GM19463 (cell line): Measurements from ENCODE around the gene LEP.

Experiments
- ATAC-seq: cut with Tn5 transposase; IDR thresholded peaks from one replicate; pipeline ENCODE4 v1.9.1; 2021; ENCODE audit warnings: mild to moderate bottlenecking, moderate library complexity; ENCODE audit not compliant: unreplicated experiment

LEP gene

DNA sequence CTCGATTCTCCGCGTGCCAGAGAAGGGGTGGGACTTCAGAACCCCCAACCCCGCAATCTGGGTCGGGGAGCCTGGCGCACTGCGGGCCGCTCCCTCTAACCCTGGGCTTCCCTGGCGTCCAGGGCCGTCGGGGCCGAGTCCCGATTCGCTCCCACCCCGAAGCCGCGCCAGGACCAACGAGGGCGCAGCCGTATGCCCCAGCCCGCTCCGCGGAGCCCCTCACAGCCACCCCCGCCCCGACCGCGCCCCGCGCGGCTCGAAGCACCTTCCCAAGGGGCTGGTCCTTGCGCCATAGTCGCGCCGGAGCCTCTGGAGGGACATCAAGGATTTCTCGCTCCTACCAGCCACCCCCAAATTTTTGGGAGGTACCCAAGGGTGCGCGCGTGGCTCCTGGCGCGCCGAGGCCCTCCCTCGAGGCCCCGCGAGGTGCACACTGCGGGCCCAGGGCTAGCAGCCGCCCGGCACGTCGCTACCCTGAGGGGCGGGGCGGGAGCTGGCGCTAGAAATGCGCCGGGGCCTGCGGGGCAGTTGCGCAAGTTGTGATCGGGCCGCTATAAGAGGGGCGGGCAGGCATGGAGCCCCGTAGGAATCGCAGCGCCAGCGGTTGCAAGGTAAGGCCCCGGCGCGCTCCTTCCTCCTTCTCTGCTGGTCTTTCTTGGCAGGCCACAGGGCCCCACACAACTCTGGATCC, at the start of gene LEP:
TSS of gene LEP (plus strand) at position 583 of the 691 bp plus-strand sequence. CDS start 10,741 bp downstream, outside the sequence.
- no peak for ATAC-seq

DNA sequence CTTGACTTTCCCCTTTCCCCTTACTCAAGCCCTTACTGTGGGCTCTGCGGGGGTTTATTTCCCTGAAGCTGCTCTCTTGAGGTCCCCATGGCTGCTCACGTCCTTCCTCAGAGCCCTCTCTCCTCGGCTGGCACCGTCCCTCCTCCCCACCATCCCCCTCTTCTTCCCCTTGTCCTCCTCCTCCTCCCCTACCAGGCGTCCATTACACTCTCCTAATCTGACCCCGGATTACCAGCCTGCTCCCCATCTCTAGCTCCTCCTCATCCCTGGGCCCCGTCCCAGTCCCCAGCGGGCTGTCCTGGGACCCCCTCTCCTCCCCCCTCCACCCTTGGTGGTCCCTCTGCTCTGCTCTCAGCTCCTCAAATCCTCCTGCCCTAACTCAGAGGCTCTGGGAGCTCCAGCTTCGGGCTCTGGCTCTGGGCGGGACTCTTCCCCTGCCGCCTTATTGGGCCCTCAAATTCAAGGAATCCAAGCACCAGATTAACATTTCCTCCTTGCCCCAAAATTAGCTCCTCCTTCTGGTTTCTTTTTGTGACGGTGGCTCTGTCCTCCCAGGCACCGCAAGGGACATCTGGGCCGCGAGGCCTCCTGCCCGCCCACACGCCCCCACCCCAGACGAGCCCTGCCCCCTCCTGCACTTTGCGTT, 48.5 kb upstream of the LEP start:
- ATAC-seq: no peak

DNA sequence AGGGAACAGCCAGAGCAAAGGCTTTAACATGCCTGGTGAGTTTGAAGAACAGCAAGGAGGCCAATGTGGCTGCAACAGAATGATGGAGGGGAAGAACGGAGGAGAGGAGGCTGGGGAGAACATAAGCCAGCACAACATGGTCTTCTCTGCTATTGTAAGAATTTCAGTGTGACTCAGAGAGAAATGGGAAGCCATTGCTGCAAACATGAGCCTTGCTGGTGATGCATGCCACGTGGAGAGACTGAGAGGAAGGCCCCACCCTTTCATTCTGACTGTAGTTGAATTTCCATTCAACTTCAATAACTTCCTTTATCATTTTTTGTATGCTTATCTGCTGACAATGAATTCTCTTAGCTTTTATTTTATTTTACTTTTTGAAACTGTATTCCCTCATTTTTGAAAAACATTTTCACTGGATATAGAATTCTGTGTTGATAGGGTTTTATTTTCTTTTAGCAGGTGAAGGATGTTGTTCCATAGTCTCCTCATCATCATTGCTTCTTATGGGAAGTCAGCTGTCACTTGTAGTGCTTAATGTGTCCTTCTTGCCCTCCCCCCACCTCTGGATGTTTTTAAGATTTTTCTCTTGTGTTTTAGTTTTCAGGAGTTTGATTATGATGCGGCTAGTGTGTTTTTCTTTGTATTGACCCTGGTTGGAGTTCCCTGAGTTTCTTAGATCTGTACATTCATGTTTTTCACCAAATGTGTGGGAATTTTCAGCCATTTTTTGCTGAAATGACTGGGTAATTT, 46.4 kb upstream of the LEP start:
- ATAC-seq: no peak

DNA sequence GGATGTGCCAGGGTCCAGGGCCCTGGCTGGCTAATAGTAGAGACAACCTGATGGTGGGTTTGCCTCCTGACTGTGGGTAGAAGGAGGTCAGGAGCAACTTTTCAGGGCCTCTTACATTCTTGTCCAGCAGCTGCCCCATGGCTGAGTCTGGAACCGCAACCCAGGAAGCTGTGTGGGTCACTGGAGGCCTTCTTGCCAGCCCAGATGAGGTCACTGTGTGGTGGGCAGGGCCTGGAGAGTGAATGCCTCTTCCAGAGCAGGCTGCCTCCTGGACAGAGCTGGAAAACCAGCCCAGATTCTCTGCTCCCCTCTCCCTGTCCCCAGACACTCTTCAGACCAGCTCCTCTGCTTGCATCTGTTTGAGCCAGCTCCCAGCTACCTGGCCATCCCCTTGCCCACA, 43.5 kb upstream of the LEP start:
- ATAC-seq: no peak

DNA sequence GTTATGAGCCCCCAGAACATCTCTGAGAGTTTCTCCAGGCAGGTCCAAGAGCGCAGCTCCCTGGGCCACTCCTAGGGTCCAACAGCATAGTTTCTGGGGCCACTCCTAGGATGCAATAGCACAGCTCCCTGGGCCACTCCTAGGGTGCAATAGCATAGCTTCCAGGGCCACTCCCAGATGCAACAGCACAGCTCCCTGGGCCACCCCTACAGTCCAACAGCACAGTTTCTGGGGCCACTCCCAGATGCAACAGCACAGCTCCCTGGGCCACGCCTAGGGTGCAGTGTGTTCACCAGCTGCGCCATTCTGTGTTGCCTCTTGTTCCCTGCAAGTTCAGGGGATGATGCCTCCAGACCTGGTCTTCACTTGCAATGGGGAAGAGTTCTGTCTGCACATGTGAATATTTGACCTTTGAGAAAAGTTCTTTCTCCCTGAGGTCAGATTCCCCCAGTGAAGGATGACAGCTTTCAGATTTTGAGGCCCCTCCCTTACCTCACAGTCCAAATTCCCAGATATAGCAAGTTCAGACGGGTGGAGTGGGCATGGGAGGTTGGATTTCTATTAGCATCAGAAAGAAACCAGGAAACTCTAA, 43.0 kb upstream of the LEP start:
- ATAC-seq: no peak

GRCh38 chr7:128200376-128200775, 40.7 kb upstream of the LEP start:
- ATAC-seq: no peak

DNA sequence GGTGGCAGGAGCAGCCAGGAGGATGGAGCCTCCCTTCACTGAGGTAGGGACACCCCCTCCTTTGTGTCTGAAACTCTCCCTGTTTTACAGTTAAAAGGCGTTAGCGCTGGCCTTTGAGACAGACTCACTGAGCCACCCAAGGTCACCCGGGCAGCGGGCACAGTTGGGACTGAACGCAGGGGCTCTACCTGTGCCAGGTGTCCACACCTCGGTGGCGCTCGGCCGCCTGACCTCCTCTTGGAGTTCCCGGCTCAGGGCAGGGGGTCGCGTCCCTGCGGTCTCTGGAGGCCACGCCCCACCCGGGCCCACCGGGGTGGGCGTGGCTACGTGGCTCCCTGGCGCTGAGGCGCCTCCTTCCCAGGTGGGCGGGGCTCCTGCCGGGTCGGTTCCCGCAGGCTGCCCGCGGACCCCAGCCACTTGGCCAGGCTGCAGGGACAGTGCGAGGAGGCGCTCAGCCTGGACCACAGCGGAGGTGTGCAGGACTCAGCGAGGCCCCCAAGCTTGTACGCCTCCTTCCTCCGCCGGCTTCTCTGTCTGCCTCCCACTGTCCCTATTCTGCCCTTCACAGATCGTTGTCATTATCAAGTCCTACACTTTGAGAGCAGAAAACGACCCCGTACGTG, 39.9 kb upstream of the LEP start:
- no peak for ATAC-seq

DNA sequence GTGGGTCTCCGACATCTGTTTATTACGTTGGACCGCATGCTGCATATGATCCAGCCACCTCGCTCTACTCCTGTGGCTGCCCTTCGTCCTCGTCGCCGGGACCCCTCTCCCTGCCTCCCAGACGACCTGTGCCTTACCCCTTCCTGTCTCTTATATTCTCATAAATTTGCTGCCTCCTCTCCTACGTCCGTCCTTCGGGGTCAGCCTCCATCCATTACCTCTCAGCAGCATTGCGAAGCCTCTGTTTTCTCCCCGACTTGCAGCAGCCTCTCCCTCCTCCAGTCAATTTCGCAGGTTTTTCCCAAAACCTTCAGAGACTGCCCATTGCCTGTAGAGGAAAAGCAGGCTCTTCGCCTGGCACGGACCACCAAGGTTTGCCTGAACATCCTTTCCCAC, 39.4 kb upstream of the LEP start:
- no peak for ATAC-seq

- ATAC-seq: no peak
Measured at GRCh38 chr7:128202287-128202957, 38.7 kb upstream of the LEP start.

GRCh38 chr7:128203047-128203491, 38.0 kb upstream of the LEP start:
- no peak for ATAC-seq

DNA sequence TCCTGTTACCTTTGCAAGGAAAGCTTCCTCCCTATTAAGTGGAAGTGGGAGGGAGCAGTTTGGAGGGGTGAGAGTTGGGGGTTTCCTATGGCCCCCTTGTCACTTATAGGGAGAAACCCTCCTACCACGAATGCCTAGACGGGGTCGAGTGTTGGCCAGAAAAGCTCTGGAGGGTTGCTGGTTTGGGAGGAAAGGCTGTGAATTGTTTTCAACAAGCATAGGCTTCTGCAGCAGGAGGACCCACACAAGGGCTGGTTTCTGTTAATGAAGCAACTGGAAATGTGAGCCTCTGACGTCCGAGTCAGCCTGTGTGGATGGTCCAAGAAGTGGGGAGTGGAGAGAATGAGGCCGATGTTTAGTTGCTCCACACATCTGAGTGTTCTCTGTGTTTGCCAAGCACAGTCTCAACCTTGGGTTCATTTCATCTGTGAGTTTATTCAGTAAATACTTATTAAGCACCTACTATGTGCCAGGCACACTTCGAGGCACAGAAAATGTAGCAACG, 37.3 kb upstream of the LEP start:
- no peak for ATAC-seq

DNA sequence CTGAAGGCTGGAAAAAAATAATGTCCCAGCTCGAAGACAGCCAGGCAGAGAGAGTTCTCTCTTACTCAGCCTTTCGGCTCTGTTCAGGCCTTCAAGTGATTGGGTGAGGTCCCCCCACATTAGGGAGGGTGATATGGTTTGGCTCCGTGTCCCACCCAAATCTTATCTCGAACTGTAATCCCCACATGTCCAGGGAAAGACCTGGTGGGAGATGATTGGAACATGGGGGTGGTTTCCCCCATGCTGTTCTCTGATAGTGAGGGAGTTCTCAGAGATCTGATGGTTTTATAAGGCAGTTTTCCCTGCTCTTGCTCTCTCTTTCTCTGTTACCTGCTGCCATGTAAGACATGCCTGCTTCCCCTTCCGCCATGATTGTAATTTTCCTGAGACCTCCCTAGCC, 36.6 kb upstream of the LEP start:
- no peak for ATAC-seq

DNA sequence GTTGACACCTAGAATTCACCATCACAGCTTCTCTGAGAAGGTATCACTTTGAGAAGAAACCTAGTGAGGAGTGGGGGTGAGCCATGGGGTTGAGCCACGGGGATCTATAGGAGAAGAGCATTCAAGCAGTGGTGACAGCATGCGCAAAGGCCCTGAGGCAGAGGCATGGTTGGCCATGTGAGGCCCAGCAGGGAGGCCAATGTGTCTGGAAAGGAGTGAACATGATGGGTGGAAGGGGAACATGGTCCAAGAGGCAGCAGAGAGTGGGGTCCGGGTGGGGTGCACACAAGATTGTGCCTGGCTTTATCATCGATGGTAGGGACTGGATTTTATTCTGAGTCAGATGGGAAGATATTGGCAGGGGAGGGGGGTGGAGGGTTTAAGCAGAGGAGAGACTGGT, 36.0 kb upstream of the LEP start:
- no peak for ATAC-seq

DNA sequence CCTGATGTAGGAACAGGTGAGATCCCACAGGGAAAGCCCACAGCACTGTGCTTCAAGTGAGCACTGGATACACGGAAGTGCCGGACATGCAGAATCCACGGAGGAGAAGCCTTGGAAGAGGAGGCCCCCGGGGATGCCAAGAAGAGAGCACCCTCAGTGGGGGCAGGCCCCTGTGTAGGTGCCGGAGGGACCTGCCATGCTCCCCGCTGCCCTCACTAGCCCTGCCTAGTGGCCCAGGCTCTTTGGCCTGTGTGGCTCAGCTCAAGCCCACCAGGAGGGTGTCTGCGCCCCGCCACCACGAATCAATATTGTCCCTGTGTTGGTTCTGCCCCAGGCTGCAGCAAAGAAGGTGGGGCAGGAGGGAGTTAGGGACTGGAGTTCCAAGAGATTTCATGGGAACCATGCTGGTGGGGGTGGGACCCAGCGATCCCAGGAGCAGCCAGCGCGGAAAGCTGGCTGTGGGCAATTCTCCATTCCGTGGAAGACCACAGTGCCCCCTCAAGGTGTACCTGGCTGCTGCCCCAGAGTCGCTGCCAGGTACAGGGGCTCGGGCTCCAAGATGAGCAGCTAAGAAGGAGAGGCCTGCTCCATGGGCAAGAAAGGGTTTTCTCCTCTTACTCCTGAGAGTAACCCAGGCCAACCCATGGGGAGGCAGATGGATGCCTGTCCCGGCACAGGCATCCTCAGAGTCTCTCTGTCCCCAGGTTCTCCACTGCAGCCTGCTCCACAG, 34.9 kb upstream of the LEP start:
- no peak for ATAC-seq

DNA sequence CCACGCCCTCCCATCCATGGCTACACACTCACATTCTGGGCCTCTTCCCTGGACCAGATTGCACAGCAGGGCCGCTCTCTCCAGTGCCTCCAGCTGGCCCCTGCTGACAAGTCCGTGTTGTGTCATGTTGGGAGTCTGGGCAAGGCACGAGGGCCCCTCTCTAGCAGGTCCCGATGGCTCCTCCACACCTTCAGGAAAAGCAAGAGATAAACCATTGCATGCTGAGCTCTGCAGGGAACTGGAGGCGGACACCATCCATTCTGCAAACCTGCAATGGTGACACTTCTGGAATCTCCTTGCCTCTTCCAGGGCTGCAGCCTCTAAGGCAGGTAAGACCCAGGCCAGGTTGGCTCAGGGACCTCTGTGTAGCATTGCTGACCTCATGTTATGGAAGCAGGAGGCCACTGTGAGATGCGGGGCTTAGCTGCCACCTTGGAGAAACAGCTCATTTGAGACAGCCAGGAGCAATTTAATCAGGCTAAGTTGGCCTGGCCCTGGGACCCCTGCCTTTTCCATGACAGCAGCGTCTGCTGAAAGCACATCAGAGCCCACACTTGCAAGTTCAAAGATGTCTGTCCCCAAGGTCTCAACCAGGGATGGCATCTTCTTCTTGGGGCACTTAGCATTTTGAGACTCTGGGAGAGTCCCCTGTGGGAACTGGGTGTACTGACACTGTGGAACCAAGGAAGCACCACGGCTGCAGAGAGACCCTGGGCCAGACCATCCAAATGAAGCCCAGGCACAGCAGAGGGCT, 34.2 kb upstream of the LEP start:
- no peak for ATAC-seq

GRCh38 chr7:128207609-128208008, 33.5 kb upstream of the LEP start:
- no peak for ATAC-seq

DNA sequence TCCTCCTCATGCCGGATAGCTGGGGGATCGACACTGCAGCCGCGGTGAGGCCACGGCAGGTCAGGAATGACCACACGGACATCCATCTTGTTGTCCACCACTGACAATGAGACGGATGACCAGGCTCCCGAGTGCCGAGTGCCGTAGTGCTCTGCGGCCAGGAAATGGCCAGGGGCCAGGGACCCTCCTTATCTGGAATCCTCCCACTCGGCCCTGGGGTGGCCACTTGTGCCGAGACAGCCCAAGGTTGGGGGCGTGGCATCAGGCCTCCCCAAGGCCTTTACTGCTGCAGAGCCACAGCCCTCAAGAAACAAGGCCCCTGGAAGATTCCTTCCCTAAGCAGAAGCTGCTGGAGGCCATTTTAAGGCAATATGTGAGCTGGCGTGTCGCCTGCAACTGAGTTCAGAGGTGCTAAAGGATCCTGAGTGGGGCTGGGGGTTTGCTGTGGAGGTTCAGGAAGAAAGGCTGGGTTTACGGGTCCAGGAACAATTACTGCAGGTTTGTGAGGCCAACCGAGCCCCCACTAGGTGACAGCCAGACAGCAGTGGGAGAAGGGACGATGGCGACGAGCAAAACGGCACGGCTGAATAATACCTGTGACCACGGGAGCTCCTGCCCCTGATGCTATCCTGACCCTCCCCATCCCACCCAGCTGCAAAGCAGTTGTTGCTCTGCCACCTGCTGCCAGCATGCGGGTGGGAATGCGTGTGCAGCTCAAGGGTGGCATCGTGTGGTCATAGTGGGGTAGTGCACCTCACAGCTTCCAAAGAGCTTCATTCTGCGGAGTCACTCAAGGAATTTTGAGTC, 31.6 kb upstream of the LEP start:
- ATAC-seq: peak; percentile 50

GRCh38 chr7:128210036-128210347, 31.1 kb upstream of the LEP start:
- ATAC-seq: no peak
